ENCODE data around the gene RIOK2. TPM values are rescaled to one million over a fixed set of nuclear protein-coding genes. Genes with fewer than 3 reads are reported as not detected.

RIOK2 gene
- total and polyA plus RNA-seq, 10 of the 15 experiments (the other 5 are each of a cell fraction or from before 2014, with no cell fraction given) = 23.0 to 69.1 (median 33.3) TPM

DNA sequence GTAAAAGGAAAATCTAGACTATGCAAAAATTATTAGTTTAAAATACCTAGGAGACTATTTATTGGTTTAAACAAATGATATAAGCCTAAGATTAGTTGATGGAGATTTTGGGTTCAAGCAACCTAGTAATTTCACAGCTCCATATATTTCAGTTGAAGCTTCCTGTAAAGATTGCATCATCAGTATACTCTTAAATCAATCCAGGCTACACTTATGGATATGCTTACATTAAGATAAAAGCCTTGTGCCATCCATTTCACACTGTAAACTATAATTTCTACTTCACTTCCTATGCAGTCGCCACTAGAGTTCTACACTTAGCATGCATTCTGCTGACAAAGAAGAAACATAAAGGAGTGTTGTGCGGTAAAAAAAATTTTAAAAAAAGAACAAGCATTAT is 33.3 kb downstream of the RIOK2 start (continued):
- TF ChIP-seq, protein P1, sequence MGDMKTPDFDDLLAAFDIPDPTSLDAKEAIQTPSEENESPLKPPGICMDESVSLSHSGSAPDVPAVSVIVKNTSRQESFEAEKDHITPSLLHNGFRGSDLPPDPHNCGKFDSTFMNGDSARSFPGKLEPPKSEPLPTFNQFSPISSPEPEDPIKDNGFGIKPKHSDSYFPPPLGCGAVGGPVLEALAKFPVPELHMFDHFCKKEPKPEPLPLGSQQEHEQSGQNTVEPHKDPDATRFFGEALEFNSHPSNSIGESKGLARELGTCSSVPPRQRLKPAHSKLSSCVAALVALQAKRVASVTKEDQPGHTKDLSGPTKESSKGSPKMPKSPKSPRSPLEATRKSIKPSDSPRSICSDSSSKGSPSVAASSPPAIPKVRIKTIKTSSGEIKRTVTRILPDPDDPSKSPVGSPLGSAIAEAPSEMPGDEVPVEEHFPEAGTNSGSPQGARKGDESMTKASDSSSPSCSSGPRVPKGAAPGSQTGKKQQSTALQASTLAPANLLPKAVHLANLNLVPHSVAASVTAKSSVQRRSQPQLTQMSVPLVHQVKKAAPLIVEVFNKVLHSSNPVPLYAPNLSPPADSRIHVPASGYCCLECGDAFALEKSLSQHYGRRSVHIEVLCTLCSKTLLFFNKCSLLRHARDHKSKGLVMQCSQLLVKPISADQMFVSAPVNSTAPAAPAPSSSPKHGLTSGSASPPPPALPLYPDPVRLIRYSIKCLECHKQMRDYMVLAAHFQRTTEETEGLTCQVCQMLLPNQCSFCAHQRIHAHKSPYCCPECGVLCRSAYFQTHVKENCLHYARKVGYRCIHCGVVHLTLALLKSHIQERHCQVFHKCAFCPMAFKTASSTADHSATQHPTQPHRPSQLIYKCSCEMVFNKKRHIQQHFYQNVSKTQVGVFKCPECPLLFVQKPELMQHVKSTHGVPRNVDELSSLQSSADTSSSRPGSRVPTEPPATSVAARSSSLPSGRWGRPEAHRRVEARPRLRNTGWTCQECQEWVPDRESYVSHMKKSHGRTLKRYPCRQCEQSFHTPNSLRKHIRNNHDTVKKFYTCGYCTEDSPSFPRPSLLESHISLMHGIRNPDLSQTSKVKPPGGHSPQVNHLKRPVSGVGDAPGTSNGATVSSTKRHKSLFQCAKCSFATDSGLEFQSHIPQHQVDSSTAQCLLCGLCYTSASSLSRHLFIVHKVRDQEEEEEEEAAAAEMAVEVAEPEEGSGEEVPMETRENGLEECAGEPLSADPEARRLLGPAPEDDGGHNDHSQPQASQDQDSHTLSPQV (IDR thresholded peaks at IDR 0.05) = no peak

DNA sequence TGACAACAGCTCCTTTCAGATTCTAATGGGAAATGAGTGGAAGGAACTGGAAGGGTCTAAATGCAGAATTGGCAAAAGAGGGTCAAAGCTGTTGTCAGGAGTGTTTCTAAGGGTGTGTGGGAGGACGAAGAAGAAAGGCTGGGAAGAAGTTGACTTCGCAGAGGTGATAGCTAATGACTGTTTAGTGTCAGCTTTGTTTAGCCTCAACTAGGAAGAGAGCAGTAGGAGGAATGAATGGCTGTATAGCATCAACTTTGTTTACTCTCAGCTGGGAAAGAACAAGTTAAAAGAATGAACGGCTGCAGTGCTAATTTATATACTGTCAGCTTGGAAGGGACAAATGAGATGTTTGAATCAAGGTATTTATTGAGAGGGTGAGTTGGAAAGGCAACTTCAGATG is 34.8 kb downstream of the RIOK2 start:
- Histone ChIP-seq H3K36me3 (ENCODE audit: control insufficient read depth in 2 of 2, insufficient read depth in 2 of 2, low read length in 1 of 2) (no peaks in the 10 kb centered on the region), H3K4me1 (ENCODE audit: control insufficient read depth, insufficient read depth, low read length) (no peaks in the 10 kb centered on the region), H3K9ac (ENCODE audit: control insufficient read depth, insufficient read depth, low read length) (no peak overlapping the region), H3K27ac (ENCODE audit: control insufficient read depth, insufficient read depth) (no peak overlapping the region), H4K20me1 (ENCODE audit: control insufficient read depth, insufficient read depth) (no peaks in the 10 kb centered on the region), H3K4me2 (ENCODE audit: control insufficient read depth, insufficient read depth) (no peak overlapping the region), H3K4me3 (no peak overlapping the region), H3K79me2 (ENCODE audit: control insufficient read depth, insufficient read depth, low read length) (no peaks in the 10 kb centered on the region), H2AFZ (ENCODE audit: control insufficient read depth, low read depth, low read length) (no peak overlapping the region), H3K9me3 (replicated peaks; ENCODE audit: control insufficient read depth, insufficient read depth, low read length) (no peaks in the 10 kb centered on the region), H3K27me3 (replicated peaks in 1 of 2; ENCODE audit: control insufficient read depth in 2 of 2, insufficient read depth in 2 of 2, low read length in 1 of 2) (no peaks in the 10 kb centered on the region)
- FAIRE-seq = no peak
- no TSS peak for BruUV-seq (replicated peaks)
- 87% methylated on average over 3 of the region's 3 CpGs for WGBS (ENCODE audit: insufficient coverage, insufficient replicate concordance, low lambda C conversion rate, missing lambda C conversion rate)
- no peak for DNase-seq (ENCODE audit: low read depth, low spot score)
- RAD21 ChIA-PET (ENCODE audit: unreplicated experiment) = interaction anchor here (1.2 to 2.6 kb wide), 2 partner anchors 13 to 284 kb away, joined by 3 to 7 read pairs; no protein-coding TSS in a partner anchor
- CTCF ChIA-PET = interaction anchor here (1.0 to 8.0 kb wide), 5 partner anchors 9 to 396 kb away, joined by 3 to 97 read pairs (median 8); no protein-coding TSS in a partner anchor
- ATAC-seq = no peak
- in situ Hi-C loops (cut with MboI) = no loop called here
- POLR2A ChIA-PET = no interaction called here
- TF ChIP-seq EP300 (IDR thresholded peaks at IDR 0.05; ENCODE audit: borderline replicate concordance in 1 of 2, control insufficient read depth in 1 of 2, low read depth in 2 of 2, low read length in 2 of 2) (no peak), HCFC1 (IDR thresholded peaks at IDR 0.05; ENCODE audit: low read length) (no peak), FOXM1 (IDR thresholded peaks at IDR 0.05; ENCODE audit: low read depth, low read length) (no peak), ZNF622 (IDR thresholded peaks at IDR 0.05) (no peak)
- TF ChIP-seq, protein P2, sequence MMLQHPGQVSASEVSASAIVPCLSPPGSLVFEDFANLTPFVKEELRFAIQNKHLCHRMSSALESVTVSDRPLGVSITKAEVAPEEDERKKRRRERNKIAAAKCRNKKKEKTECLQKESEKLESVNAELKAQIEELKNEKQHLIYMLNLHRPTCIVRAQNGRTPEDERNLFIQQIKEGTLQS (IDR thresholded peaks at IDR 0.05; ENCODE audit: borderline replicate concordance, extremely low read depth, low read depth, low read length) = no peak
- TF ChIP-seq, protein P3, sequence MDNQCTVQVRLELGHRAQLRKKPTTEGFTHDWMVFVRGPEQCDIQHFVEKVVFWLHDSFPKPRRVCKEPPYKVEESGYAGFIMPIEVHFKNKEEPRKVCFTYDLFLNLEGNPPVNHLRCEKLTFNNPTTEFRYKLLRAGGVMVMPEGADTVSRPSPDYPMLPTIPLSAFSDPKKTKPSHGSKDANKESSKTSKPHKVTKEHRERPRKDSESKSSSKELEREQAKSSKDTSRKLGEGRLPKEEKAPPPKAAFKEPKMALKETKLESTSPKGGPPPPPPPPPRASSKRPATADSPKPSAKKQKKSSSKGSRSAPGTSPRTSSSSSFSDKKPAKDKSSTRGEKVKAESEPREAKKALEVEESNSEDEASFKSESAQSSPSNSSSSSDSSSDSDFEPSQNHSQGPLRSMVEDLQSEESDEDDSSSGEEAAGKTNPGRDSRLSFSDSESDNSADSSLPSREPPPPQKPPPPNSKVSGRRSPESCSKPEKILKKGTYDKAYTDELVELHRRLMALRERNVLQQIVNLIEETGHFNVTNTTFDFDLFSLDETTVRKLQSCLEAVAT (IDR thresholded peaks at IDR 0.05) = no peak
- intact Hi-C loops (cut with micrococcal nuclease; ENCODE audit: unreplicated experiment) = no loop called here
- SMC1A ChIA-PET (ENCODE audit: uncharacterized antibody, unreplicated experiment) = interaction anchor here (0.7 to 1.6 kb wide), 7 partner anchors 8 to 279 kb away, joined by 3 to 7 read pairs (median 3); no protein-coding TSS in a partner anchor

All from GM12878 (cell line).